ENCODE measurements around the gene PRKG1. TPM values are rescaled to one million over a fixed set of nuclear protein-coding genes. Genes with fewer than 3 reads are reported as not detected.

PRKG1 gene
- total and polyA plus RNA-seq, 2 experiments from 2014 or later = 18.2 to 21.1 TPM

DNA sequence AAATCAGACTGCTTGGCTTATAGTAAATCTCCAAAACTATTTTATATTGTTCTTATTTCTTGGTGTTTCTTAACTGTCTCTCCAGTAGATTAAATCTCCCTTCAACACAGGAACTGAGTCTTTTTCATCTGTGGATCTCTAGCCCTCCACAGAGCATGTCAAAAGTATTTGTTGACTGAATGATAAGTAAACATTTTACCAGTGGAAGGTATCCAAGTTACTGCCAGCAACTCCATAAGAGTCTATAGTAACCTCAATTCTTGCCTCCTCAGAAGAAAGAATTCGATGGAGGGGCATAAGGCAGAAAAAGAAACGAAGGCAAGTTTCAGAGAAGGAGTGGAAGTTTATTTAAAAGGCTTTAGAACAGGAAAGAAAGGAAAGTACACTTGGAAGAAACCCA, 945.9 kb downstream of the PRKG1 start (continued):
- TF ChIP-seq, protein P1, sequence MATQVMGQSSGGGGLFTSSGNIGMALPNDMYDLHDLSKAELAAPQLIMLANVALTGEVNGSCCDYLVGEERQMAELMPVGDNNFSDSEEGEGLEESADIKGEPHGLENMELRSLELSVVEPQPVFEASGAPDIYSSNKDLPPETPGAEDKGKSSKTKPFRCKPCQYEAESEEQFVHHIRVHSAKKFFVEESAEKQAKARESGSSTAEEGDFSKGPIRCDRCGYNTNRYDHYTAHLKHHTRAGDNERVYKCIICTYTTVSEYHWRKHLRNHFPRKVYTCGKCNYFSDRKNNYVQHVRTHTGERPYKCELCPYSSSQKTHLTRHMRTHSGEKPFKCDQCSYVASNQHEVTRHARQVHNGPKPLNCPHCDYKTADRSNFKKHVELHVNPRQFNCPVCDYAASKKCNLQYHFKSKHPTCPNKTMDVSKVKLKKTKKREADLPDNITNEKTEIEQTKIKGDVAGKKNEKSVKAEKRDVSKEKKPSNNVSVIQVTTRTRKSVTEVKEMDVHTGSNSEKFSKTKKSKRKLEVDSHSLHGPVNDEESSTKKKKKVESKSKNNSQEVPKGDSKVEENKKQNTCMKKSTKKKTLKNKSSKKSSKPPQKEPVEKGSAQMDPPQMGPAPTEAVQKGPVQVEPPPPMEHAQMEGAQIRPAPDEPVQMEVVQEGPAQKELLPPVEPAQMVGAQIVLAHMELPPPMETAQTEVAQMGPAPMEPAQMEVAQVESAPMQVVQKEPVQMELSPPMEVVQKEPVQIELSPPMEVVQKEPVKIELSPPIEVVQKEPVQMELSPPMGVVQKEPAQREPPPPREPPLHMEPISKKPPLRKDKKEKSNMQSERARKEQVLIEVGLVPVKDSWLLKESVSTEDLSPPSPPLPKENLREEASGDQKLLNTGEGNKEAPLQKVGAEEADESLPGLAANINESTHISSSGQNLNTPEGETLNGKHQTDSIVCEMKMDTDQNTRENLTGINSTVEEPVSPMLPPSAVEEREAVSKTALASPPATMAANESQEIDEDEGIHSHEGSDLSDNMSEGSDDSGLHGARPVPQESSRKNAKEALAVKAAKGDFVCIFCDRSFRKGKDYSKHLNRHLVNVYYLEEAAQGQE (IDR thresholded peaks at IDR 0.05; ENCODE audit: unreplicated experiment) = no peak
- no peak for TF ChIP-seq STAT1 (IDR thresholded peaks at IDR 0.05; ENCODE audit: unreplicated experiment)
- no peak for TF ChIP-seq JUNB (IDR thresholded peaks at IDR 0.05; ENCODE audit: unreplicated experiment)
- TF ChIP-seq EZH2 (IDR thresholded peaks at IDR 0.05; ENCODE audit: low read depth, unreplicated experiment) = no peak
- no peak for TF ChIP-seq POLR2AphosphoS5 (IDR thresholded peaks at IDR 0.05; ENCODE audit: low read depth)
- TF ChIP-seq CREB1 (CRISPR knock-in tag; IDR thresholded peaks at IDR 0.05; ENCODE audit: low read depth) = no peak
- TF ChIP-seq, protein P2, sequence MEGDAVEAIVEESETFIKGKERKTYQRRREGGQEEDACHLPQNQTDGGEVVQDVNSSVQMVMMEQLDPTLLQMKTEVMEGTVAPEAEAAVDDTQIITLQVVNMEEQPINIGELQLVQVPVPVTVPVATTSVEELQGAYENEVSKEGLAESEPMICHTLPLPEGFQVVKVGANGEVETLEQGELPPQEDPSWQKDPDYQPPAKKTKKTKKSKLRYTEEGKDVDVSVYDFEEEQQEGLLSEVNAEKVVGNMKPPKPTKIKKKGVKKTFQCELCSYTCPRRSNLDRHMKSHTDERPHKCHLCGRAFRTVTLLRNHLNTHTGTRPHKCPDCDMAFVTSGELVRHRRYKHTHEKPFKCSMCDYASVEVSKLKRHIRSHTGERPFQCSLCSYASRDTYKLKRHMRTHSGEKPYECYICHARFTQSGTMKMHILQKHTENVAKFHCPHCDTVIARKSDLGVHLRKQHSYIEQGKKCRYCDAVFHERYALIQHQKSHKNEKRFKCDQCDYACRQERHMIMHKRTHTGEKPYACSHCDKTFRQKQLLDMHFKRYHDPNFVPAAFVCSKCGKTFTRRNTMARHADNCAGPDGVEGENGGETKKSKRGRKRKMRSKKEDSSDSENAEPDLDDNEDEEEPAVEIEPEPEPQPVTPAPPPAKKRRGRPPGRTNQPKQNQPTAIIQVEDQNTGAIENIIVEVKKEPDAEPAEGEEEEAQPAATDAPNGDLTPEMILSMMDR (conservative IDR thresholded peaks at IDR 0.05; ENCODE audit: low read depth in 2 of 2) = no peak
- no peak for TF ChIP-seq ZNF114 (CRISPR knock-in tag; IDR thresholded peaks at IDR 0.05)
- no peak for TF ChIP-seq NANOG (IDR thresholded peaks at IDR 0.05; ENCODE audit: borderline replicate concordance)
- TF ChIP-seq, protein P3, sequence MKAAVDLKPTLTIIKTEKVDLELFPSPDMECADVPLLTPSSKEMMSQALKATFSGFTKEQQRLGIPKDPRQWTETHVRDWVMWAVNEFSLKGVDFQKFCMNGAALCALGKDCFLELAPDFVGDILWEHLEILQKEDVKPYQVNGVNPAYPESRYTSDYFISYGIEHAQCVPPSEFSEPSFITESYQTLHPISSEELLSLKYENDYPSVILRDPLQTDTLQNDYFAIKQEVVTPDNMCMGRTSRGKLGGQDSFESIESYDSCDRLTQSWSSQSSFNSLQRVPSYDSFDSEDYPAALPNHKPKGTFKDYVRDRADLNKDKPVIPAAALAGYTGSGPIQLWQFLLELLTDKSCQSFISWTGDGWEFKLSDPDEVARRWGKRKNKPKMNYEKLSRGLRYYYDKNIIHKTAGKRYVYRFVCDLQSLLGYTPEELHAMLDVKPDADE (IDR thresholded peaks at IDR 0.05) = no peak
- no peak for TF ChIP-seq EZH2phosphoT487 (IDR thresholded peaks at IDR 0.05; ENCODE audit: unreplicated experiment)

DNA sequence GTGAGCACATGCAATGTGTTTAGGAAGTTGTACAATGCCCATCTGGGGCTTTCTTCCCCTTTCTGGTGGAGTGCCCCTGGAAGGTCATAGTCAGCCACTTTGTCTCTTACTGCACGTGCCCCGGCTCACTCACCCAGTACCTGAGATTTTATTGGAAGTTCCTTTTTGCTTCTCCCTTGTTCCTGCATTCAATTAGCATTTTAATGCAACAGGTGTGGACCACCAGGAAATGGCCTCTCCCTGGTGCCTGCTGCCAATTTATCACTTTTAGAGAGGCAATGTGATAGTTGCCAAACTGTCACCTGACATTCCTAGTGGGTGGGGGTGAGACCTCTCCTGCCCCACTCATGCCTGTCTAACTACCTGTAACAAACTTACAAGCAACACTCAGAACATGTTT, 946.4 kb downstream of the PRKG1 start:
- Histone ChIP-seq H3K4me2 (peak overlapping the region; percentile 39), H3K9me2 (ENCODE audit: insufficient read depth) (no peaks in the 10 kb centered on the region), H4K20me1 (replicated peaks; ENCODE audit: insufficient read depth) (no peaks in the 10 kb centered on the region), H3F3A (replicated peaks; ENCODE audit: low read depth) (no peaks in the 10 kb centered on the region), H3K36me3 (ENCODE audit: insufficient read depth) (peaks cover 4% of the 10 kb centered on the region; the same call in 1 of the 2 replicates), H2AFZ (no peak overlapping the region), H3K27ac (ENCODE audit: low read depth) (no peak overlapping the region), H3K27me3 (ENCODE audit: insufficient read depth) (no peaks in the 10 kb centered on the region), H3K79me2 (replicated peaks; ENCODE audit: insufficient read depth) (no peaks in the 10 kb centered on the region), H3K4me3 (0 out of 2 replicates have a peak overlapping the region, but pooled peaks have one; percentile 6), H3K4me1 (ENCODE audit: insufficient read depth) (peaks cover 21% of the 10 kb centered on the region)
- TF ChIP-seq, protein P4, sequence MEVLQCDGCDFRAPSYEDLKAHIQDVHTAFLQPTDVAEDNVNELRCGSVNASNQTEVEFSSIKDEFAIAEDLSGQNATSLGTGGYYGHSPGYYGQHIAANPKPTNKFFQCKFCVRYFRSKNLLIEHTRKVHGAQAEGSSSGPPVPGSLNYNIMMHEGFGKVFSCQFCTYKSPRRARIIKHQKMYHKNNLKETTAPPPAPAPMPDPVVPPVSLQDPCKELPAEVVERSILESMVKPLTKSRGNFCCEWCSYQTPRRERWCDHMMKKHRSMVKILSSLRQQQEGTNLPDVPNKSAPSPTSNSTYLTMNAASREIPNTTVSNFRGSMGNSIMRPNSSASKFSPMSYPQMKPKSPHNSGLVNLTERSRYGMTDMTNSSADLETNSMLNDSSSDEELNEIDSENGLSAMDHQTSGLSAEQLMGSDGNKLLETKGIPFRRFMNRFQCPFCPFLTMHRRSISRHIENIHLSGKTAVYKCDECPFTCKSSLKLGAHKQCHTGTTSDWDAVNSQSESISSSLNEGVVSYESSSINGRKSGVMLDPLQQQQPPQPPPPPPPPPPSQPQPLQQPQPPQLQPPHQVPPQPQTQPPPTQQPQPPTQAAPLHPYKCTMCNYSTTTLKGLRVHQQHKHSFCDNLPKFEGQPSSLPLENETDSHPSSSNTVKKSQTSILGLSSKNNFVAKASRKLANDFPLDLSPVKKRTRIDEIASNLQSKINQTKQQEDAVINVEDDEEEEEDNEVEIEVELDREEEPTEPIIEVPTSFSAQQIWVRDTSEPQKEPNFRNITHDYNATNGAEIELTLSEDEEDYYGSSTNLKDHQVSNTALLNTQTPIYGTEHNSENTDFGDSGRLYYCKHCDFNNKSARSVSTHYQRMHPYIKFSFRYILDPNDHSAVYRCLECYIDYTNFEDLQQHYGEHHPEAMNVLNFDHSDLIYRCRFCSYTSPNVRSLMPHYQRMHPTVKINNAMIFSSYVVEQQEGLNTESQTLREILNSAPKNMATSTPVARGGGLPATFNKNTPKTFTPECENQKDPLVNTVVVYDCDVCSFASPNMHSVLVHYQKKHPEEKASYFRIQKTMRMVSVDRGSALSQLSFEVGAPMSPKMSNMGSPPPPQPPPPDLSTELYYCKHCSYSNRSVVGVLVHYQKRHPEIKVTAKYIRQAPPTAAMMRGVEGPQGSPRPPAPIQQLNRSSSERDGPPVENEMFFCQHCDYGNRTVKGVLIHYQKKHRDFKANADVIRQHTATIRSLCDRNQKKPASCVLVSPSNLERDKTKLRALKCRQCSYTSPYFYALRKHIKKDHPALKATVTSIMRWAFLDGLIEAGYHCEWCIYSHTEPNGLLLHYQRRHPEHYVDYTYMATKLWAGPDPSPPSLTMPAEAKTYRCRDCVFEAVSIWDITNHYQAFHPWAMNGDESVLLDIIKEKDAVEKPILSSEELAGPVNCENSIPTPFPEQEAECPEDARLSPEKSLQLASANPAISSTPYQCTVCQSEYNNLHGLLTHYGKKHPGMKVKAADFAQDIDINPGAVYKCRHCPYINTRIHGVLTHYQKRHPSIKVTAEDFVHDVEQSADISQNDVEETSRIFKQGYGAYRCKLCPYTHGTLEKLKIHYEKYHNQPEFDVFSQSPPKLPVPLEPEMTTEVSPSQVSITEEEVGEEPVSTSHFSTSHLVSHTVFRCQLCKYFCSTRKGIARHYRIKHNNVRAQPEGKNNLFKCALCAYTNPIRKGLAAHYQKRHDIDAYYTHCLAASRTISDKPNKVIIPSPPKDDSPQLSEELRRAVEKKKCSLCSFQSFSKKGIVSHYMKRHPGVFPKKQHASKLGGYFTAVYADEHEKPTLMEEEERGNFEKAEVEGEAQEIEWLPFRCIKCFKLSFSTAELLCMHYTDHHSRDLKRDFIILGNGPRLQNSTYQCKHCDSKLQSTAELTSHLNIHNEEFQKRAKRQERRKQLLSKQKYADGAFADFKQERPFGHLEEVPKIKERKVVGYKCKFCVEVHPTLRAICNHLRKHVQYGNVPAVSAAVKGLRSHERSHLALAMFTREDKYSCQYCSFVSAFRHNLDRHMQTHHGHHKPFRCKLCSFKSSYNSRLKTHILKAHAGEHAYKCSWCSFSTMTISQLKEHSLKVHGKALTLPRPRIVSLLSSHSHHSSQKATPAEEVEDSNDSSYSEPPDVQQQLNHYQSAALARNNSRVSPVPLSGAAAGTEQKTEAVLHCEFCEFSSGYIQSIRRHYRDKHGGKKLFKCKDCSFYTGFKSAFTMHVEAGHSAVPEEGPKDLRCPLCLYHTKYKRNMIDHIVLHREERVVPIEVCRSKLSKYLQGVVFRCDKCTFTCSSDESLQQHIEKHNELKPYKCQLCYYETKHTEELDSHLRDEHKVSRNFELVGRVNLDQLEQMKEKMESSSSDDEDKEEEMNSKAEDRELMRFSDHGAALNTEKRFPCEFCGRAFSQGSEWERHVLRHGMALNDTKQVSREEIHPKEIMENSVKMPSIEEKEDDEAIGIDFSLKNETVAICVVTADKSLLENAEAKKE (CRISPR knock-in tag; IDR thresholded peaks at IDR 0.05) = no peak
- TF ChIP-seq STAT1 (IDR thresholded peaks at IDR 0.05; ENCODE audit: unreplicated experiment) = no peak
- TF ChIP-seq NANOG (IDR thresholded peaks at IDR 0.05; ENCODE audit: borderline replicate concordance) = peak; percentile 29; the same call in 1 of the 2 replicates
- TF ChIP-seq POLR2AphosphoS5 (IDR thresholded peaks at IDR 0.05; ENCODE audit: low read depth) = peak; percentile 14; the same call in 1 of the 2 replicates
- Mint-ChIP-seq H3K9me3 (peaks cover 37% of the 10 kb centered on the region), H3K36me3 (ENCODE audit: low read depth) (peaks cover 41% of the 10 kb centered on the region), H3K4me3 (no peak overlapping the region), H3K27ac (peak overlapping the region; percentile 43; the same call in 1 of the 2 replicates), H3K4me1 (peaks cover 34% of the 10 kb centered on the region), H3K27me3 (ENCODE audit: insufficient read depth, low read depth, poor library complexity) (peaks cover 11% of the 10 kb centered on the region)
- DNase-seq (ENCODE audit: low spot score) (peak; percentile 42), ATAC-seq (peak; percentile 39; the same call in 2 of the 3 replicates)

Data from GM23338 (cell line).